AG04449 (cell line): ENCODE results near the gene SOX15.

Experiments
- CTCF ChIA-PET: fragments of 350-600 bp; formaldehyde crosslinking; extraction: SDS; loops from one replicate; lab custom pipeline; 2021; ENCODE audit warnings: antibody characterized with exemption; lab: Yijun Ruan, JAX
- POLR2A ChIA-PET: fragments of 400-600, 350-600 bp; formaldehyde crosslinking; extraction: SDS; loops from one replicate; lab custom pipeline; 2020; ENCODE audit warnings: antibody characterized with exemption, inconsistent platforms; lab: Yijun Ruan, JAX
- DNase-seq: peaks from one replicate; pipeline ENCODE4 v3.0.0-alpha.2; 2010; ENCODE audit warnings: low read depth, low spot score
- H3K4me3 ChIP-seq: 2 replicates; pipeline ENCODE4 v1.5.1; 2011; ENCODE audit warnings: low read depth, mild to moderate bottlenecking, control low read depth, low read length
- CTCF ChIP-seq: IDR thresholded peaks from one replicate; pipeline ENCODE4 v1.5.1; 2011; ENCODE audit warnings: mild to moderate bottlenecking, moderate library complexity, low read length, control low read depth, inconsistent platforms; ENCODE audit not compliant: insufficient read depth; ENCODE audit errors: missing control alignments

SOX15 gene

GRCh38 chr17:7588553-7589203 lies 1.2 kb downstream of the SOX15 start:
- no peak overlapping the region; the same call in 1 of the 2 replicates for H3K4me3 ChIP-seq
- ChIA-PET POLR2A (interaction anchor here (0.5 to 4.4 kb wide), 7 partner anchors 10 to 193 kb away, joined by 3 to 31 read pairs (median 4); partner anchors contain the start of genes CD68, FXR2 and WRAP53), CTCF (interaction anchor here (0.7 to 4.5 kb wide), 32 partner anchors 10 to 543 kb away, joined by 3 to 61 read pairs (median 6); partner anchors contain the start of genes ATP1B2, CD68, DNAH2 and FXR2)
- TF ChIP-seq CTCF: no peak
- DNase-seq: no peak

GRCh38 chr17:7587420-7588151 lies 2.3 kb downstream of the SOX15 start:
- peak; percentile 21 for TF ChIP-seq CTCF
- ChIA-PET POLR2A (interaction anchor here (0.6 to 4.4 kb wide), 10 partner anchors 9 to 236 kb away, joined by 3 to 31 read pairs (median 4); partner anchors contain the start of genes CD68, FXR2, POLR2A and SAT2), CTCF (interaction anchor here (0.9 to 5.1 kb wide), 8 partner anchors 9 to 100 kb away, joined by 3 to 57 read pairs (median 21); partner anchors contain the start of genes CD68, SENP3, TP53 and WRAP53)
- peak; percentile 86 for DNase-seq
- peak overlapping the region; percentile 23; the same call in 1 of the 2 replicates for H3K4me3 ChIP-seq

- POLR2A ChIA-PET: interaction anchor here (0.6 to 4.4 kb wide), 10 partner anchors 8 to 236 kb away, joined by 3 to 31 read pairs (median 4); partner anchors contain the start of genes CD68, FXR2, POLR2A and SAT2
- CTCF ChIA-PET: interaction anchor here (0.9 to 5.1 kb wide), 8 partner anchors 11 to 101 kb away, joined by 3 to 57 read pairs (median 4); partner anchors contain the start of genes SENP3, TP53 and WRAP53
These were observed 3.0 kb downstream of the SOX15 start for GRCh38 chr17:7586673-7587419.

GRCh38 chr17:7583253-7584109 lies 6.4 kb downstream of the SOX15 start, which contains the start of gene MPDU1:
Gene MPDU1 (plus strand): TSS chr17:7583852. CDS start chr17:7583863, 11 bp downstream.
- POLR2A ChIA-PET: interaction anchor here (0.6 to 3.6 kb wide), 6 partner anchors 9 to 103 kb away, joined by 4 to 45 read pairs (median 6); partner anchors contain the start of genes POLR2A, TP53 and WRAP53
- H3K4me3 ChIP-seq: peak within 1 kb of the TSS; percentile 81
- TF ChIP-seq CTCF: no peak
- peak; percentile 73 for DNase-seq
- CTCF ChIA-PET: interaction anchor here (1.0 to 5.1 kb wide), 4 partner anchors 23 to 303 kb away, joined by 3 to 57 read pairs (median 19); partner anchors contain the start of genes SENP3, TP53 and WRAP53

More at GRCh38 chr17:7586673-7587419, 3.0 kb downstream of the SOX15 start:
- TF ChIP-seq CTCF: peak; percentile 12
- H3K4me3 ChIP-seq: no peak overlapping the region
- no peak for DNase-seq
